ENCODE data around the gene AQP2. TPM values are rescaled to one million over a fixed set of nuclear protein-coding genes. Genes with fewer than 3 reads are reported as not detected.

Gene AQP2
- total RNA-seq, 1 experiment from 2014 or later = not detected

- no TSS peak for BruUV-seq (replicated peaks)
- no peaks in the 10 kb centered on the region for H3K27me3 Mint-ChIP-seq (ENCODE audit: insufficient read depth, unreplicated experiment)
- no peaks in the 10 kb centered on the region for H3K36me3 Mint-ChIP-seq (ENCODE audit: insufficient read depth, unreplicated experiment)
- no peaks in the 10 kb centered on the region for H3K9me3 Mint-ChIP-seq (ENCODE audit: unreplicated experiment)
- no peak for TF ChIP-seq CTCF (IDR thresholded peaks at IDR 0.05; ENCODE audit: unreplicated experiment)
- intact Hi-C loops (cut with micrococcal nuclease) = no loop called here
- no peak for DNase-seq (ENCODE audit: unreplicated experiment)
- ChIA-PET POLR2A (no interaction called here), CTCF (no interaction called here)
- no peak overlapping the region for H3K4me3 Mint-ChIP-seq (ENCODE audit: unreplicated experiment)
- H3K4me1 Mint-ChIP-seq (ENCODE audit: insufficient read depth, unreplicated experiment) = peaks cover 7% of the 10 kb centered on the region
- no peak overlapping the region for H3K27ac Mint-ChIP-seq (ENCODE audit: low read depth, unreplicated experiment)
Observed at GRCh38 chr12:49951411-49952240, 1.1 kb downstream of the AQP2 start.

GRCh38 chr12:49952391-49953055 is 2.0 kb downstream of the AQP2 start:
- peaks cover 7% of the 10 kb centered on the region for H3K4me1 Mint-ChIP-seq (ENCODE audit: insufficient read depth, unreplicated experiment)
- no peak overlapping the region for H3K4me3 Mint-ChIP-seq (ENCODE audit: unreplicated experiment)

DNA sequence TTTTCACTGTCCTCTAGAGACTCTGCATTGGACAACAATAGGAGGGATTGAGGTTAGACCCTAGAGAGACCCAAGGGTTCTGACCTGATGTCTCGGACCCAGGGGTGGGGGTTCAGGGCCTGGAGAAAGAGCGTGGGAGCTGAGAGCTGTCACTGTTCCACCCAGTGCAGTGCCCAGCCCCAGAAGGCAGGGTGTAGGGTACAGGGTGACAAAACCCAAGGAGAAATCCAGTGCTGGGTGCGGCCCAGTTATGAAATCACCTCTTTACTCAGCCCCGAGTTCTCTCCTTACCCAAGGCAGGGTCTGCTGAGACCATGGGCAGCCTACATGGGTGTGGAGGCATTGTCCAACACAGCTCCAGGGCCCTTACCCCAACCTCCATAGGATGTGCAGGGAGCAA is 2.6 kb downstream of the AQP2 start:
- Mint-ChIP-seq H3K27ac (ENCODE audit: low read depth, unreplicated experiment) (no peak overlapping the region), H3K36me3 (ENCODE audit: insufficient read depth, unreplicated experiment) (no peaks in the 10 kb centered on the region), H3K4me3 (ENCODE audit: unreplicated experiment) (no peak overlapping the region), H3K9me3 (ENCODE audit: unreplicated experiment) (no peaks in the 10 kb centered on the region), H3K4me1 (ENCODE audit: insufficient read depth, unreplicated experiment) (peaks cover 7% of the 10 kb centered on the region), H3K27me3 (ENCODE audit: insufficient read depth, unreplicated experiment) (no peaks in the 10 kb centered on the region)
- BruUV-seq (replicated peaks) = no TSS peak
- intact Hi-C loops (cut with micrococcal nuclease) = no loop called here
- POLR2A ChIA-PET = no interaction called here
- DNase-seq (ENCODE audit: unreplicated experiment) = no peak
- no peak for TF ChIP-seq CTCF (IDR thresholded peaks at IDR 0.05; ENCODE audit: unreplicated experiment)
- CTCF ChIA-PET = interaction anchor here (1.6 to 1.9 kb wide), 2 partner anchors 8 to 14 kb away, joined by 4 to 7 read pairs; no protein-coding TSS in a partner anchor

More at GRCh38 chr12:49952391-49953055, 2.0 kb downstream of the AQP2 start:
- Mint-ChIP-seq H3K27me3 (ENCODE audit: insufficient read depth, unreplicated experiment) (no peaks in the 10 kb centered on the region), H3K27ac (ENCODE audit: low read depth, unreplicated experiment) (no peak overlapping the region), H3K36me3 (ENCODE audit: insufficient read depth, unreplicated experiment) (no peaks in the 10 kb centered on the region), H3K9me3 (ENCODE audit: unreplicated experiment) (no peaks in the 10 kb centered on the region)
- ChIA-PET POLR2A (no interaction called here), CTCF (interaction anchor here (1.6 kb wide), 1 partner anchor 8 kb away, joined by 4 read pairs; no protein-coding TSS in a partner anchor)
- intact Hi-C loops (cut with micrococcal nuclease) = no loop called here
- DNase-seq (ENCODE audit: unreplicated experiment) = no peak
- TF ChIP-seq CTCF (IDR thresholded peaks at IDR 0.05; ENCODE audit: unreplicated experiment) = no peak
- no TSS peak for BruUV-seq (replicated peaks)
